Measurements from ENCODE around the gene MICU1.

GRCh38 chr10:72506474-72506873 is 119.4 kb downstream of the MICU1 start:
- TF ChIP-seq REST (IDR thresholded peaks at IDR 0.05; ENCODE audit: low read depth, low read length) (no peak), JUND (IDR thresholded peaks at IDR 0.05) (no peak), CTCF (IDR thresholded peaks at IDR 0.05) (no peak)
